ENCODE data around the gene FZD8. TPM values are rescaled to one million over a fixed set of nuclear protein-coding genes. Genes with fewer than 3 reads are reported as not detected.

FZD8 gene
- total RNA-seq, 1 donor from 2014 or later, result 6.8 TPM

DNA sequence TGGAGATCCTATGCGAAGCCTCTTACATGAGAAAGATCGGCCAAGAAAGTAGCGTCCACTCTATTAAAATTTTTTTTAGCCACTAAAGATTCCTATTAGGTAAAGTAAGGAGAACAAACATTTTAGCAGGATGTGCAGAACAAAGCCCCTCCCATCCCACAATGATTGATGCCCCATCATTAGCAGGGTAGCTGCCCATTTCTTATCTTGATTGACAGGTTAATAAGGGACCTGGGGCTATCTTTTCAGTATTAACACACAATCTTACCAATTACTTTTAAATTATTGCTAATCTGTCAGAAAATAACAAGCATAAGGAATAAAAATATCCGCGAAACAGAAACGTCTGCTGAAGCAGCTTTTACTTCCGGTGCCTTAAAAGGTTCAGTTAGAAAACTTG is 5.1 kb downstream of the FZD8 start:
- FAIRE-seq, result no peak
- DNase-seq (ENCODE audit: low read depth), result no peak
- Histone ChIP-seq H3K27me3 (ENCODE audit: control insufficient read depth, insufficient read depth, low read length) (no peaks in the 10 kb centered on the region), H3K36me3 (ENCODE audit: control insufficient read depth, insufficient read depth, low read length) (no peaks in the 10 kb centered on the region), H3K4me3 (ENCODE audit: low read depth, low read length) (no peak overlapping the region)
- TF ChIP-seq, protein P1, sequence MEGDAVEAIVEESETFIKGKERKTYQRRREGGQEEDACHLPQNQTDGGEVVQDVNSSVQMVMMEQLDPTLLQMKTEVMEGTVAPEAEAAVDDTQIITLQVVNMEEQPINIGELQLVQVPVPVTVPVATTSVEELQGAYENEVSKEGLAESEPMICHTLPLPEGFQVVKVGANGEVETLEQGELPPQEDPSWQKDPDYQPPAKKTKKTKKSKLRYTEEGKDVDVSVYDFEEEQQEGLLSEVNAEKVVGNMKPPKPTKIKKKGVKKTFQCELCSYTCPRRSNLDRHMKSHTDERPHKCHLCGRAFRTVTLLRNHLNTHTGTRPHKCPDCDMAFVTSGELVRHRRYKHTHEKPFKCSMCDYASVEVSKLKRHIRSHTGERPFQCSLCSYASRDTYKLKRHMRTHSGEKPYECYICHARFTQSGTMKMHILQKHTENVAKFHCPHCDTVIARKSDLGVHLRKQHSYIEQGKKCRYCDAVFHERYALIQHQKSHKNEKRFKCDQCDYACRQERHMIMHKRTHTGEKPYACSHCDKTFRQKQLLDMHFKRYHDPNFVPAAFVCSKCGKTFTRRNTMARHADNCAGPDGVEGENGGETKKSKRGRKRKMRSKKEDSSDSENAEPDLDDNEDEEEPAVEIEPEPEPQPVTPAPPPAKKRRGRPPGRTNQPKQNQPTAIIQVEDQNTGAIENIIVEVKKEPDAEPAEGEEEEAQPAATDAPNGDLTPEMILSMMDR (IDR thresholded peaks at IDR 0.05; ENCODE audit: insufficient read depth, low read length, severe bottlenecking), result no peak

DNA sequence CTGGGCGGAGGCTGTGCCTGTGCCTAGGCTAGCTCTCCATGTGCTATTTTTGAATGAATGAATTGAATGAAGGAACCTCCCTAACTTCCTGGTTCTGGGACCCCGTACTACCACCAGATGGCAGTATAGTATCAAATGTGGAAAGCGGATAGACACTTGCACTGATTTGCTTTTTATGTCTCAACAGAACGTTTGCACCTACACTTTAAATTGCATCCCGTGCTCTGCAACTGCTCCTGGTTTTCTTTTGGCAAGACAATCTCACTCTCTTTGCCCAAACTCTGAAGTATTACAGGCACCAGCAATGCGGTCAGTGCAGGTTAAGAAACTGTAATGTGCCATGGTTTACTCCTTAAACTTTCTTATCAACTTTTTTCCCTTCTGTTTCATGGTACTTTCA is 6.5 kb downstream of the FZD8 start:
- peak; percentile 69 for DNase-seq (ENCODE audit: low read depth)
- Histone ChIP-seq H3K27me3 (ENCODE audit: control insufficient read depth, insufficient read depth, low read length) (no peaks in the 10 kb centered on the region), H3K4me3 (ENCODE audit: low read depth, low read length) (no peak overlapping the region), H3K36me3 (ENCODE audit: control insufficient read depth, insufficient read depth, low read length) (no peaks in the 10 kb centered on the region)
- FAIRE-seq, result no peak
- TF ChIP-seq, protein P1 (IDR thresholded peaks at IDR 0.05; ENCODE audit: insufficient read depth, low read length, severe bottlenecking), result peak; percentile 85

DNA sequence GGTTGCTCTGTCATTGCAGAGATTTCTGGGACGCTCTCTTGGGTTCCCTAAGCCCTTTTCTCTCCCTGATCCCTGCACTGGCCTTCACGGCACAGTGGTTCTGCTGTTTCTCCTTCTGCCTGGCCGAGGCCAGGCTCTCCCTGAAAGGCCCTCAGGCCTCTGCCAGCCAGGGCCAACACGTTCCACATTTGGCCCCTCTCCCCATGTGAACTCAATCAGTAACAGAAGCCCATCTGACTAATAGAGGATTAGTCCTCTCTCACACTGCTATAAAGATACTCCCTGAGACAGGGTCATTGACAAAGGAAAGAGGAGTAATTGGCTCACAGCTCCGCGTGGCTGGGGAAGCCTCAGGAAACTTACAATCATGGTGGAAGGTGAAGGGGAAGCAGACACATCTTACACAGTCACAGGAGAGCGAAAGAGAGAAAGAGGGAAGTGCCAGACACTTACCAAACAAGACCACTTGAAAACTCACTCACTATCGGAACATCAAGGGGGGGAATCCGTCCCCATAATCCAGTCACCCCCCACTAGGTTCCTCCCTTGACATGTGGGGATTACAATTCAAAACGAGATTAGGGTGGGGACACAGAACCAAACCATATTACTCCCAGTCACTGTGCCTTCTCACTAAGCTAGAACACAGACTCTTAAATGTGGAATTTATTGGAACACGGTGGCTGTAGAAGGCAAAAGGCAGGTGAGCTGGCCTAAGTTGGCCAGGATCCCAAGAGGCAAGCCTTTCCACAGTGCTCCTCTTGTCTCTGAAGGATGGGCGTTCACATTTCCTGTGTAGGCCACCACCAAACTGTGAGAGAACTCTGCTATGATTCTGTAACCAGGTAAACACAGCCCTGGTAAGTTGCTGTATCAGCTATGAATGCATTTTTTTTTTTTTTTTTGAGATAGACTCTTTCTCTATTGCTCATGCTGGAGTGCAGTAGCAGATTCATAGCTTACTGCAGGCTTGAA is 8.8 kb downstream of the FZD8 start:
- Histone ChIP-seq H3K27me3 (ENCODE audit: control insufficient read depth, insufficient read depth, low read length) (no peaks in the 10 kb centered on the region), H3K36me3 (ENCODE audit: control insufficient read depth, insufficient read depth, low read length) (no peaks in the 10 kb centered on the region), H3K4me3 (ENCODE audit: low read depth, low read length) (no peak overlapping the region)
- peak; percentile 66 for DNase-seq (ENCODE audit: low read depth)
- TF ChIP-seq, protein P1 (IDR thresholded peaks at IDR 0.05; ENCODE audit: insufficient read depth, low read length, severe bottlenecking), result no peak
- no peak for FAIRE-seq

DNA sequence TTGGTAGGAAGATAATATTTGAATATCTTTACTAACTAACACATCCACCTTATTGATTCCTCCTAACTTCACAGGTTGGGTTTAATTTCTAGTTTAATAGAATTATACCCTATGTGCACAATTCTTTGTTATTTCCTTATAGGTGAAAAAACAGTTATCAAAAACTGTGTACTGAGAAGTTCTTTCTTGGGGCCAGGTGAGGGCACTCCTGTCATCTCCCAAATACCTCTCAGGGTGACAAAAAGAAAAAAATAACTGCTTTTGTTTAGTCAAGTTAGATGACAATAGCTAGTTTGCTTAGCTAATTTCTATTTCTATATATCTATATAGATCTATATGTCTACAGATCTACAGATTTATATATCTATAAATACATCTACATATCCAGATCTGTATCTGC is 10.1 kb downstream of the FZD8 start:
- DNase-seq (ENCODE audit: low read depth) (no peak), FAIRE-seq (no peak)
- TF ChIP-seq, protein P1 (IDR thresholded peaks at IDR 0.05; ENCODE audit: insufficient read depth, low read length, severe bottlenecking), result no peak
- H3K27me3 ChIP-seq (ENCODE audit: control insufficient read depth, insufficient read depth, low read length), result no peaks in the 10 kb centered on the region
- no peaks in the 10 kb centered on the region for H3K36me3 ChIP-seq (ENCODE audit: control insufficient read depth, insufficient read depth, low read length)
- no peak overlapping the region for H3K4me3 ChIP-seq (ENCODE audit: low read depth, low read length)

DNA sequence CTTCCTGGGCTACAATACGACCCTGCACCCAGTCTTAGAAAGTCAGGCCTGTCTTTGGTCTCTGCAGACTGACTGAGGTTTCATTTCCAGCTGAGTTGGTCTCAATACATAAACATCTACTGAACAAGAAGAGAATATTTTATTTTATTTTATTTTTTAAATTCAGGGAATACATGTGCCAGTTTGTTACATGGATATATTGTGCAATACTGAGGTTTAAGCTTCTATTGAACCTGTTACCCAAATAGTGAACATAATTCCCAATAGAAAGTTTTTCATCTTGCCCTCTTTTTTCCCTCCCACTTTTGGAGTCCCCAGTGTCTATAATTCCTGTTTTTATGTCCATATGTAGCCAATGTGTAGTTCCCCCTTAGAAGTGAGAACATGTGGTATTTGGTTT is 10.7 kb downstream of the FZD8 start:
- H3K4me3 ChIP-seq (ENCODE audit: low read depth, low read length), result no peak overlapping the region
- no peak for FAIRE-seq
- TF ChIP-seq, protein P1 (IDR thresholded peaks at IDR 0.05; ENCODE audit: insufficient read depth, low read length, severe bottlenecking), result no peak
- H3K27me3 ChIP-seq (ENCODE audit: control insufficient read depth, insufficient read depth, low read length), result no peaks in the 10 kb centered on the region
- no peaks in the 10 kb centered on the region for H3K36me3 ChIP-seq (ENCODE audit: control insufficient read depth, insufficient read depth, low read length)
- no peak for DNase-seq (ENCODE audit: low read depth)
